ENCODE results near the gene KLF6.
A peak's percentile ranks its signal among the peaks of the same experiment; 100 is the strongest.

KLF6 gene

DNA sequence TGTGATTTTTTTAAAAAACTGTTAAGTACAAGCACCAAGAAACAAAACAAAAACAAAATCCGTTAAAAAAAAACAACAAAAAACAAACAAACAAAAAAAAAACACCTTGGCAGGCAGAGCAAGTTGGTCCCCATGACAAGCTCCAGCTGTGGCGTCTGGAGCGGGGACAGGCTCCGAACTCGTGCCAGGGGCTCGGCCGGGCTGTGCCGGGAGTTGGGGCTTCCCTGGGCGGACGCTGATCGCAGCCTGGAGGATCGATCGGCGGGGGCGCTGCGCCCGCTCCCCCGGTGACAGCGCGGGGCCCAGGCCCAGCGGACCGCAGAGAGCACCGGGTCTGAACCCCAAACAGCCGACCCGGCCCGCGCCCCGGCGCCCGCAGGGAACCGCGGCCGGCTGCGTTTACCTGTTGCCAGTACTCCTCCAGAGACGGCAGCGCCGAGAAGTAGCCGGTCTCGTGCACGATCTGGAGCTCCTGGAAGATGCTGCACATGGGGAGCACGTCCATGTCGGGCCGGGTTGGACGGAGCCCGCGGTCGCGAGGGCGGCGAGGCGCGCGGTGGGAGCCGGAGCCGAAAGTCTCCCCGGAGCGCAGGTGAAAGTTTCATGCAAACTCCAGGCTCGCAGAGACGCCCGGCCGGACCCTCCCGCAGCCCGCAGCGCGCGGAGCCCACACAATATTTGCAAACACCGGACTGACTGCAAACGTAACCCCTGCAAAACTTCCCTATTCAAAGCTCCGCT lies at the start of gene KLF6:
TSS of gene KLF6 (minus strand) at position 700 of the 741 bp plus-strand sequence. CDS start at position 505, 195 bp downstream.
- TF ChIP-seq, protein P1, sequence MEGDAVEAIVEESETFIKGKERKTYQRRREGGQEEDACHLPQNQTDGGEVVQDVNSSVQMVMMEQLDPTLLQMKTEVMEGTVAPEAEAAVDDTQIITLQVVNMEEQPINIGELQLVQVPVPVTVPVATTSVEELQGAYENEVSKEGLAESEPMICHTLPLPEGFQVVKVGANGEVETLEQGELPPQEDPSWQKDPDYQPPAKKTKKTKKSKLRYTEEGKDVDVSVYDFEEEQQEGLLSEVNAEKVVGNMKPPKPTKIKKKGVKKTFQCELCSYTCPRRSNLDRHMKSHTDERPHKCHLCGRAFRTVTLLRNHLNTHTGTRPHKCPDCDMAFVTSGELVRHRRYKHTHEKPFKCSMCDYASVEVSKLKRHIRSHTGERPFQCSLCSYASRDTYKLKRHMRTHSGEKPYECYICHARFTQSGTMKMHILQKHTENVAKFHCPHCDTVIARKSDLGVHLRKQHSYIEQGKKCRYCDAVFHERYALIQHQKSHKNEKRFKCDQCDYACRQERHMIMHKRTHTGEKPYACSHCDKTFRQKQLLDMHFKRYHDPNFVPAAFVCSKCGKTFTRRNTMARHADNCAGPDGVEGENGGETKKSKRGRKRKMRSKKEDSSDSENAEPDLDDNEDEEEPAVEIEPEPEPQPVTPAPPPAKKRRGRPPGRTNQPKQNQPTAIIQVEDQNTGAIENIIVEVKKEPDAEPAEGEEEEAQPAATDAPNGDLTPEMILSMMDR (IDR thresholded peaks at IDR 0.05; ENCODE audit: low read depth, low read length, missing control alignments) = no peak
- in situ Hi-C loops (cut with HindIII; ENCODE audit: low sequenced_read_pairs) = loop anchor here (25.0 kb wide), 1 partner anchor 978 kb away; no protein-coding TSS in a partner anchor
- no peak for DNase-seq (ENCODE audit: low read depth)

DNA sequence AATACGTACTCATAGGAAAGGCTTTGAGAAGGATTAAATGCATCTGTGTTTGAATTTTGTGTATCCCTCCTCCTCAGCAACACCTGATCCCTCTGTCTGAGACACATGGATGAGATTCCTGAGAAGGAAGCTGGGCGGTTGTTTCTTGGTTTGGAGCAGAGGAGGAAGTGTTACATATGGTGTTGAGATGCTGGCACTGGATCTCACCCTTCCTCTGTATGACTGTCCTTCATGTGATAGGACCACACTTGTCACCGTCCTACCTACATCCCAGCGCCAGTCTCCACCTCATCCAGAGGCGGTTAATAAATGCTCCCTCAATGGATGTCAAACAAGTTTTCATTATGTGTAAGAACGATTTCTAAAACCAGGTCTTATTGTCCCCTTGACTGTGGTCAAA lies 49.4 kb upstream of the KLF6 start:
- in situ Hi-C loops (cut with HindIII; ENCODE audit: low sequenced_read_pairs) = no loop called here
- DNase-seq (ENCODE audit: low read depth) = no peak
- no peak overlapping the region for H3K4me3 ChIP-seq (ENCODE audit: low read depth, low read length)
- TF ChIP-seq, protein P1 (IDR thresholded peaks at IDR 0.05; ENCODE audit: low read depth, low read length, missing control alignments) = no peak

More for the DNA sequence above, at the start of gene KLF6:
- H3K4me3 ChIP-seq (ENCODE audit: low read depth, low read length) = peak within 1 kb of the TSS; percentile 80

DNA sequence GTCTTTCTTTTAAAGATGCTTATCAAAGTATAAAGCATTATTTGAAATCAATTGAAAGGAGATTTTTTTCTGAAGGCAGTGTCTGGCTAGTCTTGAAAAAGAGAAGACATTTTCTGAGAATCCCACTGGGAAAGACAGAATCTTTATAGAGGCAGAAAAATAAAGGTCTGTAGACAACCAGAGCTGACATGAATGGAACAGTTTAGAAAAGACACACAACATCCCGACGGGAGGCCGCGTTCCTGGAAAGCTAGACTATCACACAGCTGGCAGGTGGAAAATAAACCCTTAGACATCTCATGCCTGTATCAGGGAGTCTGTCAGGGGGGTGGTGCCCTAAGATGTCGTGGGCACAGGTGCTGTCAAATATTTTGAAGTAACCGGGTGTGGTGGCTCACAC lies 48.0 kb upstream of the KLF6 start:
- TF ChIP-seq, protein P1 (IDR thresholded peaks at IDR 0.05; ENCODE audit: low read depth, low read length, missing control alignments) = no peak
- in situ Hi-C loops (cut with HindIII; ENCODE audit: low sequenced_read_pairs) = no loop called here
- DNase-seq (ENCODE audit: low read depth) = no peak
- no peak overlapping the region for H3K4me3 ChIP-seq (ENCODE audit: low read depth, low read length)

DNA sequence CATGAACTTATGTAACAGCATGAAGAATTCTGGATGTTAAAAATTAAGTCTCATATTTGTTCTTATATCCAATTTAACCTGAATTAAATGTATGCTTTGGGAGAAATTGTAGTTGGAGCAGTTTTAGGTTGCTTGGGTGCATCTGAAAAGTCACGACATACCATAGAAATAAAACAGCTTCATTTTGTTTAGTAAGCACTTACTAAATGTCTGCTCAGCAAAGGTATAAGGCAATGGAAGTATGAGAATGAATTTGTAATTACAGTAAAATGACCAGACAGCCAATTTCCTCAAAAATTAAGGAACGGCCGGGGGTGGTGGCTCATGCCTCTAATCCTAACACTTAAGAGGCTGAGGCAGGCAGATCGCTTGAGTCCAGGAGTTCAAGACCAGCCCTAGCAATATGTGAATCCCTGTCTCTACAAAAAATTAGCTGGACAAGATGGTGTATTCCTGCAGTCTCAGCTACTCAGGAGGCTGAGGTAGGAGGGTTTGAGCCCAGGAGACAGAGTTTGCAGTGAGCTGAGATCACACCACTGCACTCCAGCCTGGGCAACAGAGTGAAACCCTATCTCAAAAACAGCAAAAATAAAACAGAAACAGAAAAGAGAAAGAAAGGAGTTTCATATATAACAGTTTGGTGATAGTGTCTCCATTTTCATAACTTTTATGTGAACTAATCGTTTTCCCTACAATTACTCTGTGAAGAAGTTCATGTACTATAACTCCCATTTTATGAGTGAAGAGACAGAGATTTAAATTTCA lies 47.2 kb upstream of the KLF6 start:
- in situ Hi-C loops (cut with HindIII; ENCODE audit: low sequenced_read_pairs) = no loop called here
- no peak overlapping the region for H3K4me3 ChIP-seq (ENCODE audit: low read depth, low read length)
- TF ChIP-seq, protein P1 (IDR thresholded peaks at IDR 0.05; ENCODE audit: low read depth, low read length, missing control alignments) = no peak
- no peak for DNase-seq (ENCODE audit: low read depth)

DNA sequence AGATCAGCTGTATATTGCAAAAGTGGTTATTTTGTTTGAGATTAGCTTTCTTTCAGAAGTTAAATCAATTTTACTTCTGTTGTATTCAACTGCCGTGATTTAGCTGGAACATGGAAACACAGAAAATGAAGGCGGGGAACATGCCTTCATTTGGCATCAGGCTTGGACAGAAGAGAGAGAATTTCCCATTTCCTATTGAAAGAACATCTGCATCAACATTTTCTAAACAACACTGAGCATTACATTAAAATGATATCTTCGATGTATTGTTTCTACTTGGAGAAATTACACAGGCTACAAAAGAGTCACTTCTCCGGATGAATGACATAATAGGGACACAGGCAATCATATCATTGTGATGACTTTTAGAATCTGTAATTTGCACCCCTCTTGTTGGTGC lies 46.6 kb upstream of the KLF6 start:
- TF ChIP-seq, protein P1 (IDR thresholded peaks at IDR 0.05; ENCODE audit: low read depth, low read length, missing control alignments) = no peak
- in situ Hi-C loops (cut with HindIII; ENCODE audit: low sequenced_read_pairs) = no loop called here
- DNase-seq (ENCODE audit: low read depth) = no peak
- no peak overlapping the region for H3K4me3 ChIP-seq (ENCODE audit: low read depth, low read length)

DNA sequence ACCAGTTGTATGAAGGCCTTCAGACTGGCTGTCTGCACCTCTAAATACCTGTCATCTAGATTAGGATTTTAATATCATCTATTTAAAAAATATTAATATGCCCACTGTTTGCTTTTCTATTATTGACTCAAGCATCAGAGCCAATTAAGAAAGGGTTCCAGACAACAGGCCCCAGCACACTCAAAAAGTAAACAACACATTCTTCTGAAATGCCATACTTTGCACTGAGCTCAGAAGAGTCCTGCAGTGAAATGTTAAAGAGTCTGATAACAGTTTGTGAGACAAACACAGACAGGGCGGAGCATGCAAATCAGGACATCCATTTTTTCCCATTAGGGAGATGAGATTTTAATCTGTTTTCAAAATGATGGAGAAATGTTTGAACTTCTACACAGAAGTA lies 45.9 kb upstream of the KLF6 start:
- in situ Hi-C loops (cut with HindIII; ENCODE audit: low sequenced_read_pairs) = no loop called here
- no peak overlapping the region for H3K4me3 ChIP-seq (ENCODE audit: low read depth, low read length)
- DNase-seq (ENCODE audit: low read depth) = no peak
- TF ChIP-seq, protein P1 (IDR thresholded peaks at IDR 0.05; ENCODE audit: low read depth, low read length, missing control alignments) = no peak

All from astrocyte of the cerebellum (primary cell).